ENCODE data around the gene PNPT1.
A peak's percentile ranks its signal among the peaks of the same experiment; 100 is the strongest.
"Not testable (repeated sequence)": the region's sequence is repeated elsewhere in the genome, so short reads cannot be mapped to it uniquely, and the experiment has no call there.

PNPT1 gene

DNA sequence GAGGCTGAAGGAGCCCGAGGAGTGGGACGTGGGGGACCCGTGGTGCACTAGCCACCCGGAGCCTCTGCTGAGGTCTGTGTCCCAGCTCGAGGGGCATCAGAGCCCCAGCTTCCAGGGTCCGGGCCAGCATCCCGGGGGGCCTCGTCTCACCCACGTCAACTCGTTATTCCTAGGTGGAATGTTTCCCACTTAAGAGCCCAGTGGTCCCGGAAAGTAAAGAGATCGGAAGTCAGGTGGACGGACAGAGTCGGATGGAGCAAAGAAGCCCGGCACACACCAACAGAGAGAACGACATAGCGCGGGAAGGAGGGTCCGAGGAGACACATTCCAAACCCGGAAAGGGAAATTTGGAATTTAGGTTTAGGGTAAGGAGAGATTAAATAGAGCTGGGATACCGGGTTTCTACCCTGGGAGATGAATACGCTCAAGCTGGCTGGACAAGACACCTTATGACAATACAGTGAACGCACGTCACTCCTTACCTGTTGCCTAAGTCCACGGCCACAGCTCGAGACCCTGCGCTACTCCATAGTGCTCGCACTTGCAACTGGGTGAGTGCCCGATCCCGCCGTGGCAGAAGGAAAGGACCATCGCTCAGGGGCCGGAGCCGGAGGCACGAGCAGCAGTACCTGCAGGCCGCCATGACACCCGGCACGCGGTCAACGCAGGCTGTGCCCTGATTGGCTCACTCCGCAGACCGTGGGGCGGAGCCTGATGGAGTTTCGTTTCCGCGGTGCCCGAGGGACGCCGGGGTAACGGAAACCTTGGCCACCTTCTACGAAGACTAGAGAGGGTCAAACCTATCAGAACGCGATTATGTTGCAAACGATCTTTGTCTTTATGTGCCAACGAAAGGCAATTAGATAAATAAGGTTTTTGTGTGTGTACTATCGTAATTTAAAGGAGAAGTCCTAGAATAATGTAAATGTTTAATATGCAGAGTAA lies at the start of gene PNPT1:
TSS of gene PNPT1 (minus strand) at position 664 of the 945 bp plus-strand sequence. CDS start at position 643, 21 bp downstream.
- peak; percentile 91 to 96 for DNase-seq
- Histone ChIP-seq H3K27ac (peak within 1 kb of the TSS; percentile 51 to 65), H3K27me3 (no peaks in the 10 kb centered on the region)

DNA sequence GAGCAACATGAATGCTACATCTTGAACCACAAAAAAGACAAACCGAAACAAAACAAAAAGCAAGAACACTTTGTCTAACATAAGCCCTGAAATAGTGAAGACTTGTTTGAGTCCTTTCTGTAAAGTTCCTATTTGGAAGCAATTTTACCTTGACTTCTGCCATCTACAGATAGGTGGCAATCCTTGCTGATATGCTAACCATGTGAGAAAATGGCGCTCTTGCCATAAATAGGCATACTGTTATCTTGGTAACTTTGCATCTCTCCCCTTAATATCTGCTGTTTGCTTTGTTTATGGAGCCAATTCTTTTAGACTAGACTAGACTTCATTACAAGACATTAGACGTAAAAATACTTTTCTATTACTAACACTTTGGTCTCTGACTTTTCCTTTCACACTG lies 49.4 kb upstream of the PNPT1 start:
- intact Hi-C loops (cut with DNase I; ENCODE audit: low total_unique reads) = no loop called here
- Histone ChIP-seq H3K4me3 (no peak overlapping the region), H3K27me3 (no peaks in the 10 kb centered on the region), H3K36me3 (no peaks in the 10 kb centered on the region), H3K27ac (no peak overlapping the region), H3K4me1 (no peaks in the 10 kb centered on the region), H3K9me3 (no peaks in the 10 kb centered on the region)
- DNase-seq = no peak
- TF ChIP-seq, protein P1, sequence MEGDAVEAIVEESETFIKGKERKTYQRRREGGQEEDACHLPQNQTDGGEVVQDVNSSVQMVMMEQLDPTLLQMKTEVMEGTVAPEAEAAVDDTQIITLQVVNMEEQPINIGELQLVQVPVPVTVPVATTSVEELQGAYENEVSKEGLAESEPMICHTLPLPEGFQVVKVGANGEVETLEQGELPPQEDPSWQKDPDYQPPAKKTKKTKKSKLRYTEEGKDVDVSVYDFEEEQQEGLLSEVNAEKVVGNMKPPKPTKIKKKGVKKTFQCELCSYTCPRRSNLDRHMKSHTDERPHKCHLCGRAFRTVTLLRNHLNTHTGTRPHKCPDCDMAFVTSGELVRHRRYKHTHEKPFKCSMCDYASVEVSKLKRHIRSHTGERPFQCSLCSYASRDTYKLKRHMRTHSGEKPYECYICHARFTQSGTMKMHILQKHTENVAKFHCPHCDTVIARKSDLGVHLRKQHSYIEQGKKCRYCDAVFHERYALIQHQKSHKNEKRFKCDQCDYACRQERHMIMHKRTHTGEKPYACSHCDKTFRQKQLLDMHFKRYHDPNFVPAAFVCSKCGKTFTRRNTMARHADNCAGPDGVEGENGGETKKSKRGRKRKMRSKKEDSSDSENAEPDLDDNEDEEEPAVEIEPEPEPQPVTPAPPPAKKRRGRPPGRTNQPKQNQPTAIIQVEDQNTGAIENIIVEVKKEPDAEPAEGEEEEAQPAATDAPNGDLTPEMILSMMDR (IDR thresholded peaks at IDR 0.05) = no peak

More for the DNA sequence above, at the start of gene PNPT1:
- no peaks in the 10 kb centered on the region for H3K36me3 ChIP-seq
- intact Hi-C loops (cut with DNase I; ENCODE audit: low total_unique reads) = no loop called here
- TF ChIP-seq, protein P1 (IDR thresholded peaks at IDR 0.05) = no peak
- H3K4me1 ChIP-seq = peaks cover 0 to 11% (median 4%) of the 10 kb centered on the region in 4 donors
- no peaks in the 10 kb centered on the region for H3K9me3 ChIP-seq
- H3K4me3 ChIP-seq = peak within 1 kb of the TSS; percentile 69 to 70

DNA sequence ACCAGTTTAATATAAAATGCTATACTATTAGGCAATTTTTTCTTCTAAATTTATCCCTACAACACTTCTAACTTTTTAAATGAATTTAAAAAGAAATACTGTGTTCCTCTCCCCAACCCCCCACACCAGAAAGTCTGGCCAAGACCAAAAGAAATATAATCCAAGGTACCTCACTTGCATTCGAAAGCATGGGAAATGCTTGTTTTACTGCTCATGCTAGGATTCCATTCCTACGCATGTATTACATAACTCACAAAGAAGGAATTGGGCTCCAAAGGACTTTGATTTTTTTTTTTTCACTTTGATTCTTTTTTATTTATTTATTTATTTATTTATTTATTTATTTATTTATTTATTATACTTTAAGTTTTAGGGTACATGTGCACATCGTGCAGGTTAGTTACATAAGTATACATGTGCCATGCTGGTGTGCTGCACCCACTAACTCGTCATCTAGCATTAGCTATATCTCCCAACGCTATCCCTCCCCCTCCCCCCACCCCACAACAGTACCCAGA lies 42.4 kb upstream of the PNPT1 start:
- H3K4me3 ChIP-seq; H3K4me1 ChIP-seq; DNase-seq; intact Hi-C loops (cut with DNase I; ENCODE audit: low total_unique reads); H3K27me3 ChIP-seq; H3K27ac ChIP-seq; H3K9me3 ChIP-seq; H3K36me3 ChIP-seq: not testable (repeated sequence)

DNA sequence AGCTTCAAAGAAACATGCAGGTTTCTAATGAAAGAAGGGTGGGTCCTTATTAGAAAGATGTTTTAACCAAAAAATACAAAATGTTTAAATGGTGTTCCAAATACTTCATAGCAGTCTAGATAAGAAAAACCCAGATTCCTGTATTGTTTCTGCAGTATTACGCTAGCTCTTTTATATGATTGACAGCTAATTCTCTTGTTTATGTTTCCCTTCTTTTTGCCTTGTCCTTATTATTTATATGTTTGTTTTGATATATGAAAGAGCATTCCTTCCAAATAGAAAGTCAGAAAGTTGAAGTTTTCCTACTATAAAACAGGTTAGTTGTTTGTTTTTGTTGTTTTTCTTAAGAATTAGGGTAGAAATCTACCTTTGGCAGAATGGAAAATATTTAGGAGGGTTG lies 41.1 kb upstream of the PNPT1 start:
- no peak overlapping the region for H3K4me3 ChIP-seq
- H3K9me3 ChIP-seq = no peaks in the 10 kb centered on the region
- H3K27me3 ChIP-seq = no peaks in the 10 kb centered on the region
- intact Hi-C loops (cut with DNase I; ENCODE audit: low total_unique reads) = no loop called here
- no peaks in the 10 kb centered on the region for H3K36me3 ChIP-seq
- no peak for DNase-seq
- H3K4me1 ChIP-seq = no peaks in the 10 kb centered on the region
- no peak overlapping the region for H3K27ac ChIP-seq
- TF ChIP-seq, protein P1 (IDR thresholded peaks at IDR 0.05) = no peak

DNA sequence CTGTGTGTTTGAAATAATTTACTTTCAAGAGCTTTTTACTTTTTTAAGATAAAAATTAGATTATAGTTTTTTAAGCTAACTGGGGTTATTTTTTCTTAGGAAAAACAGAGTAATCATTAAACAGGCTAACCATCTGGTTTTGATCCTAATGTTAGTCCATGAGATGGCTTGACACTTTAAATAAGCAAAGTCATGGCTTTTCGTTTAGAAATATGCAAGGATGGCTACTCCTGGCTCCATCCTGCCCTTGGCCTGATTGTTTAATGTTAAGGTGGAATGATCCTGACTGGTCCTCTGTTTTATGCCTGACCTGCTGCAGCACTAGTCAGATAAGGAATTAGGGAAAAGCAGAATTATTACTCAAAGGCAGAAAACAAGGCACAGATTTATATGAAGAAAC lies 39.7 kb upstream of the PNPT1 start:
- intact Hi-C loops (cut with DNase I; ENCODE audit: low total_unique reads) = no loop called here
- Histone ChIP-seq H3K27me3 (no peaks in the 10 kb centered on the region), H3K36me3 (no peaks in the 10 kb centered on the region), H3K4me1 (peaks cover 0 to 11% (median 0%) of the 10 kb centered on the region in 4 donors), H3K27ac (peak overlapping the region in 1 of 2 donors; percentile 24), H3K4me3 (no peak overlapping the region), H3K9me3 (no peaks in the 10 kb centered on the region)
- no peak for DNase-seq
- TF ChIP-seq, protein P1 (IDR thresholded peaks at IDR 0.05) = no peak

DNA sequence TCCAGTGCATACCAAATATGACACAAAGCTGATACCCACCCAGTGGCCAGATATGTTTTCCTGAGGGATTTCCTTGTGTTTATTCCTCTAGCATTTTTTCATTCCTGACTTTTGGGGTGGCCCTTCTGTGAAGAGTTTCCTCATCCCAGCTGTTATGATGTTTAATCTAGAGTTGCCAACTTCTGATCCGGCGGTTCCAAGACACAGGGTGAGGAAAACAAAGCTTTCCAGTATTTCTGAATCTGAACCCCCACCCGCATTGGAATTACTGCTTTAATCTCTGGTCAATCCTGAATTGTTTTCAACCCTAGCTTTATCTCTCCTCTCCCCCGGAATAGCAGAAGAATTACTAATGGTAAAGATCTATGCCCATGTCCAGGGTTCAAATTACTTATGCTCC lies 39.2 kb upstream of the PNPT1 start:
- H3K4me1 ChIP-seq = peaks cover 0 to 11% (median 0%) of the 10 kb centered on the region in 4 donors
- TF ChIP-seq, protein P1 (IDR thresholded peaks at IDR 0.05) = no peak
- H3K27ac ChIP-seq = peak overlapping the region in 1 of 2 donors; percentile 24

More for the DNA sequence above, 39.2 kb upstream of the PNPT1 start:
- intact Hi-C loops (cut with DNase I; ENCODE audit: low total_unique reads) = no loop called here
- Histone ChIP-seq H3K9me3 (no peaks in the 10 kb centered on the region), H3K27me3 (no peaks in the 10 kb centered on the region), H3K36me3 (no peaks in the 10 kb centered on the region), H3K4me3 (no peak overlapping the region)
- no peak for DNase-seq

All from tibial artery (tissue), 4 donors.